Right lobe of liver (tissue), 4 donors: ENCODE results near the gene SPCS3.

Experiments used
- CTCF ChIP-seq, 4 donors: fragments of 200-600 bp in 3 of 4; fragments of 450-650 bp in 1 of 4; IDR thresholded peaks; one replicate each; pipeline versions ENCODE4 v1.5.1 to v1.8.0; 2016 to 2022; ENCODE audit warnings: antibody characterized with exemption in 4 of 4, mild to moderate bottlenecking in 2 of 4
- POLR2A ChIP-seq: fragments of 450-650 bp; IDR thresholded peaks from one replicate; pipeline ENCODE4 v1.6.1; 2017; ENCODE audit warnings: antibody characterized with exemption, mild to moderate bottlenecking
- donor health status: DM: no; HTN: no; CAD: no.
- donor health status: DM: no; HTN: no; CAD: no.
- donor health status: DM: no; HTN: yes; CAD: no.

- no peak for TF ChIP-seq CTCF (IDR thresholded peaks at IDR 0.05)
- TF ChIP-seq POLR2A: no peak
Measured at GRCh38 chr4:176300036-176300435, 19.7 kb upstream of the SPCS3 start.
